DOHH2 (cell line): ENCODE measurements around the gene TTC7B.
"Not testable (repeated sequence)": the region's sequence is repeated elsewhere in the genome, so short reads cannot be mapped to it uniquely, and the experiment has no call there.

Source experiments
- H3F3A ChIP-seq: fragments of 200-600 bp; sonication (generic), shearing (Covaris generic); 2 replicates; pipeline ENCODE4 v1.6.0; 2016; ENCODE audit warnings: antibody characterized with exemption, mild to moderate bottlenecking; ENCODE audit not compliant: control insufficient read depth, insufficient read depth
- H3K27ac ChIP-seq: fragments of 200-600 bp; sonication (generic); 2 replicates; pipeline ENCODE4 v1.5.1; 2014; ENCODE audit warnings: low read depth, mild to moderate bottlenecking, low read length, moderate library complexity
- H3K27me3 ChIP-seq: fragments of 200-600 bp; sonication (generic); 2 replicates; pipeline ENCODE4 v1.6.1; 2014; ENCODE audit warnings: mild to moderate bottlenecking, low read length, mixed read lengths; ENCODE audit not compliant: control insufficient read depth
- H3K36me3 ChIP-seq: fragments of 200-600 bp; sonication (generic); 2 replicates; pipeline ENCODE4 v1.6.1; 2014; ENCODE audit warnings: mild to moderate bottlenecking, low read length, moderate library complexity, mixed read lengths; ENCODE audit not compliant: control insufficient read depth
- H3K4me1 ChIP-seq: fragments of 200-600 bp; sonication (generic); 2 replicates; pipeline ENCODE4 v1.6.1; 2014; ENCODE audit warnings: mild to moderate bottlenecking, low read length, mixed read lengths; ENCODE audit not compliant: control insufficient read depth
- H3K4me2 ChIP-seq: fragments of 200-600 bp; sonication (generic); 2 replicates; pipeline ENCODE4 v1.6.0; 2014; ENCODE audit warnings: mild to moderate bottlenecking, low read length, moderate library complexity
- H3K4me3 ChIP-seq: fragments of 200-600 bp; sonication (generic); 2 replicates; pipeline ENCODE4 v1.5.1; 2014; ENCODE audit warnings: mild to moderate bottlenecking, low read length, mixed read lengths
- H3K79me2 ChIP-seq: fragments of 200-600 bp; sonication (generic); 2 replicates; pipeline ENCODE4 v1.6.1; 2014; ENCODE audit warnings: mild to moderate bottlenecking, low read length, mixed read lengths; ENCODE audit not compliant: control insufficient read depth
- H3K9me2 ChIP-seq: fragments of 200-600 bp; sonication (generic); replicated peaks from 2 replicates; pipeline ENCODE4 v1.6.1; 2014; ENCODE audit warnings: mild to moderate bottlenecking, low read length, mixed read lengths; ENCODE audit not compliant: control insufficient read depth
- H3K9me3 ChIP-seq: fragments of 200-600 bp; sonication (generic); 2 replicates; pipeline ENCODE4 v1.6.1; 2014; ENCODE audit warnings: antibody characterized with exemption, low read length, mixed read lengths; ENCODE audit not compliant: control insufficient read depth, insufficient read depth
- H4K20me1 ChIP-seq: fragments of 200-600 bp; sonication (generic); 2 replicates; pipeline ENCODE4 v1.6.0; 2014; ENCODE audit warnings: low read depth, mild to moderate bottlenecking, antibody characterized with exemption, low read length, moderate library complexity; ENCODE audit not compliant: control insufficient read depth, insufficient read depth
- CTCF ChIP-seq: fragments of 200-600 bp; sonication (generic); IDR thresholded peaks from one replicate; pipeline ENCODE4 v1.5.1; 2014; ENCODE audit warnings: antibody characterized with exemption, mild to moderate bottlenecking, low read depth, low read length; ENCODE audit not compliant: poor library complexity, severe bottlenecking
- EZH2phosphoT487 ChIP-seq: fragments of 200-600 bp; sonication (generic); IDR thresholded peaks from 2 replicates; pipeline ENCODE4 v1.6.1; 2017; ENCODE audit warnings: borderline replicate concordance, mild to moderate bottlenecking, antibody characterized with exemption, low read length, moderate library complexity, mixed read lengths

TTC7B gene

GRCh38 chr14:90857866-90858265 is 41.6 kb upstream of the TTC7B start:
- no peaks in the 10 kb centered on the region for H3K4me1 ChIP-seq
- no peak overlapping the region for H3K4me2 ChIP-seq
- no peaks in the 10 kb centered on the region for H3K27me3 ChIP-seq
- TF ChIP-seq CTCF (no peak), EZH2phosphoT487 (no peak)
- H3F3A ChIP-seq = no peaks in the 10 kb centered on the region
- no peaks in the 10 kb centered on the region for H3K9me3 ChIP-seq
- H3K27ac ChIP-seq = no peak overlapping the region
- no peak overlapping the region for H3K4me3 ChIP-seq
- H3K79me2 ChIP-seq = no peaks in the 10 kb centered on the region
- H3K36me3 ChIP-seq = no peaks in the 10 kb centered on the region
- H3K9me2 ChIP-seq = no peaks in the 10 kb centered on the region
- H4K20me1 ChIP-seq = no peaks in the 10 kb centered on the region

GRCh38 chr14:90856115-90856514 is 39.9 kb upstream of the TTC7B start:
- H3K79me2 ChIP-seq, H3K4me2 ChIP-seq, H3K27me3 ChIP-seq, H3K36me3 ChIP-seq, H3K4me3 ChIP-seq, H3K4me1 ChIP-seq, H3F3A ChIP-seq, H3K27ac ChIP-seq, H4K20me1 ChIP-seq, H3K9me2 ChIP-seq, H3K9me3 ChIP-seq: not testable (repeated sequence)

- Histone ChIP-seq H3K9me2 (no peaks in the 10 kb centered on the region), H3K36me3 (no peaks in the 10 kb centered on the region), H3K4me2 (no peak overlapping the region), H3K4me1 (no peaks in the 10 kb centered on the region), H3K27ac (no peak overlapping the region), H3K27me3 (no peaks in the 10 kb centered on the region), H3K9me3 (no peaks in the 10 kb centered on the region), H3K4me3 (no peak overlapping the region), H3F3A (no peaks in the 10 kb centered on the region), H3K79me2 (no peaks in the 10 kb centered on the region), H4K20me1 (no peaks in the 10 kb centered on the region)
- TF ChIP-seq CTCF (no peak), EZH2phosphoT487 (no peak)
Observed at GRCh38 chr14:90853116-90853515, 36.9 kb upstream of the TTC7B start.

GRCh38 chr14:90851327-90852036 is 35.3 kb upstream of the TTC7B start:
- no peaks in the 10 kb centered on the region for H3K79me2 ChIP-seq
- no peaks in the 10 kb centered on the region for H3F3A ChIP-seq
- H3K9me3 ChIP-seq = no peaks in the 10 kb centered on the region
- no peak for TF ChIP-seq EZH2phosphoT487
- no peak for TF ChIP-seq CTCF
- H3K36me3 ChIP-seq = no peaks in the 10 kb centered on the region
- no peaks in the 10 kb centered on the region for H3K4me1 ChIP-seq
- no peaks in the 10 kb centered on the region for H3K27me3 ChIP-seq
- H4K20me1 ChIP-seq = no peaks in the 10 kb centered on the region
- no peak overlapping the region for H3K27ac ChIP-seq
- H3K9me2 ChIP-seq = no peaks in the 10 kb centered on the region
- H3K4me3 ChIP-seq = no peak overlapping the region
- no peak overlapping the region for H3K4me2 ChIP-seq
